NCI-H460 (cell line): ENCODE results near the gene KRT31. TPM values are rescaled to one million over a fixed set of nuclear protein-coding genes. Genes with fewer than 3 reads are reported as not detected.
"Not testable (repeated sequence)": the region's sequence is repeated elsewhere in the genome, so short reads cannot be mapped to it uniquely, and the experiment has no call there.

Experiments used
- DNase-seq: peaks from one replicate; pipeline ENCODE4 v3.0.0-alpha.2; 2016; ENCODE audit warnings: low read depth; ENCODE audit errors: extremely low read depth
- polyA plus RNA-seq: library from polyadenylated mRNA; depleted of rRNA; stranded (reverse); fragments of >200 nt; gene quantifications from 2 replicates; pipeline ENCODE4 v1.2.3, GENCODE V29; 2014; cell fraction: nucleus; rRNA removed
- total RNA-seq: library from RNA; depleted of rRNA; stranded (reverse); fragments of >200 nt; shearing (Covaris generic); gene quantifications from 2 replicates; pipeline ENCODE4 v1.2.3, GENCODE V29; 2014; rRNA removed

The KRT31 gene
- not detected in 2 replicates for total RNA-seq
- polyA plus RNA-seq, result not detected in 2 replicates

GRCh38 chr17:41396996-41397660 is at the start of gene KRT31:
Gene KRT31 (minus strand): TSS chr17:41397608. CDS start chr17:41397539, 69 bp downstream.
- DNase-seq, result no peak

- DNase-seq, result no peak
Observed at GRCh38 chr17:41446806-41447205, 49.4 kb upstream of the KRT31 start.

GRCh38 chr17:41444640-41445039 is 47.2 kb upstream of the KRT31 start:
- no peak for DNase-seq

GRCh38 chr17:41444186-41444585 is 46.8 kb upstream of the KRT31 start:
- DNase-seq, result no peak

GRCh38 chr17:41442739-41443138 is 45.3 kb upstream of the KRT31 start:
- DNase-seq, result no peak

GRCh38 chr17:41440531-41441033 is 43.2 kb upstream of the KRT31 start, which contains the start of gene KRT38:
Gene KRT38 (minus strand): TSS chr17:41440983. CDS start chr17:41440921, 62 bp downstream.
- no peak for DNase-seq

- DNase-seq, result no peak
Observed at GRCh38 chr17:41439375-41439774, 42.0 kb upstream of the KRT31 start.

GRCh38 chr17:41437769-41438168 is 40.4 kb upstream of the KRT31 start:
- DNase-seq, result no peak

- no peak for DNase-seq
Observed at GRCh38 chr17:41437254-41437653, 39.8 kb upstream of the KRT31 start.

GRCh38 chr17:41434415-41434814 is 37.0 kb upstream of the KRT31 start:
- no peak for DNase-seq

- no peak for DNase-seq
Observed at GRCh38 chr17:41434005-41434404, 36.6 kb upstream of the KRT31 start.

- no peak for DNase-seq
Observed at GRCh38 chr17:41433586-41433985, 36.2 kb upstream of the KRT31 start.

- DNase-seq, result not testable (repeated sequence)
Observed at GRCh38 chr17:41430376-41430775, 33.0 kb upstream of the KRT31 start.

- DNase-seq, result no peak
Observed at GRCh38 chr17:41429667-41430066, 32.3 kb upstream of the KRT31 start.

GRCh38 chr17:41428591-41429291 is 31.3 kb upstream of the KRT31 start:
- DNase-seq, result no peak

- DNase-seq, result no peak
Observed at GRCh38 chr17:41424111-41424635, 26.8 kb upstream of the KRT31 start, which contains the start of gene KRT37. Gene KRT37 (minus strand): TSS chr17:41424585. CDS start chr17:41424523, 62 bp downstream.

- DNase-seq, result not testable (repeated sequence)
Observed at GRCh38 chr17:41422586-41422985, 25.2 kb upstream of the KRT31 start.

GRCh38 chr17:41421617-41422016 is 24.2 kb upstream of the KRT31 start:
- no peak for DNase-seq

GRCh38 chr17:41421116-41421515 is 23.7 kb upstream of the KRT31 start:
- no peak for DNase-seq

GRCh38 chr17:41420134-41420533 is 22.7 kb upstream of the KRT31 start:
- no peak for DNase-seq

GRCh38 chr17:41419716-41420115 is 22.3 kb upstream of the KRT31 start:
- DNase-seq, result no peak
